HG03103 (cell line): ENCODE results near the gene ZNF831.

Experiments used
- ATAC-seq: cut with Tn5 transposase; IDR thresholded peaks from one replicate; pipeline ENCODE4 v1.9.1; 2021; ENCODE audit warnings: low read depth; ENCODE audit not compliant: unreplicated experiment

ZNF831 gene

GRCh38 chr20:59235226-59235625 is 71.6 kb downstream of the ZNF831 start:
- ATAC-seq: no peak

DNA sequence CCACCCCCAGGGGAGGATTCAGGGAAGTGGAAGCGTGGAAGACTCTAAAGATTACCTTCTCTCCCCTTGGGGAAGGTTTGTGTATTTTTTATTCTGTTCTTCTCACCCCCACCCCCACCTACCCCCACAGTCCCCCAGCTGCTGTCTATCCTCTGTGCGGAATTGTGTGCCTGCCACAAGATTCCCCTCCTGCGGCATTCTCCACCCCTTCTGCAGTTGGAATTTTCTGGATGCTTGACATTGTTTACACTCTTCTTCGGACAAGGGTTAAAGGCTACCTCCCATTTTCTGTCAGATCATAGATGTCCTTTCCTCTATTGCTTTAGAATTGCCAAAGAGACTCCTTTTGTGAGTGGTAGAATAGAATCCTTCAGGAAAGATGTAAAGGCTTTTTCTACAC is 76.4 kb downstream of the ZNF831 start:
- no peak for ATAC-seq

- ATAC-seq: no peak
These were observed 79.3 kb downstream of the ZNF831 start for GRCh38 chr20:59242714-59243626.

GRCh38 chr20:59246691-59247400 is 83.2 kb downstream of the ZNF831 start:
- no peak for ATAC-seq

DNA sequence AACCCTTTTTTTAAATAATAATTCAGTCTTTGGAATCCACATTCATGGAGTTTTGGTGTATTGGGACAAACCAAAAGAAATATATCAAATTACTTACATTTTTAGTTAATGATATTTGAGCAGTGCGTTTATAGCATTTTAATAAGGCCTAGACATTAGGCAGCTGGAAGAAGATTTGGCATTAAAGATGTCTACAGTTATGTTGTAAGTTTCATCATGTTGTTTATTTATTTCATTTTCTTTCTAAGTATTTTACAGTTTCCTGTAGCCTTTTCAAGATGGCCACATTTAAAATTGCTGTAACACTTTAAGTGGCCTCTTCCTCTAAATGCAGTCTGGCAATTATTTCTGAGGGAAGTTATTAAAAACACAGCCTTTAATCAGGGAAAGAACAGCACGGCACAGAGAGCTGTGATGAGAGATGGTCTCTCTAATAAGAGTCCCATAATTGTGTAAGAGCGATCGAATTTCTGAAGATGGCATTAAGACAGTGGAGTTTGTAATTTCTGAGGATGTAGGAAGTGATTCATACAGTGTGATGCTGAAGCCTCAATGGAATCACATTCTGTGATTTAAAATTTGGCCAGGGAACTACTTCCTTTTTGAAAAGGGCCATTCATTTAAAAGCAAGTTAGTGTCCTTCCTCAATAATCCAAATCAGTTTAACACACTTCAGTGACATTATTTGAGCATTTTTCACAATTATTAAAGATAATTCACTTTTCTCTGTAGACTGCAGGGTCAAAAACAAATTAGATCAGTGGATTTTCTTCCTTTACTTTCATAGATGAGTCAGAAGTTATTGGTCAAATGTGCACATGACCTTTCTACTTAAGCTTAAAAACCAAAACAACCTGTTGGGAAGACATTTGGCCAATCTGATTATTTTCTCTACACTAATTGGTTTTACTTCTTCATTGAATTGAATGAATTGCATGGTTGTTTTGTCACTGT is 84.4 kb downstream of the ZNF831 start:
- ATAC-seq: no peak

DNA sequence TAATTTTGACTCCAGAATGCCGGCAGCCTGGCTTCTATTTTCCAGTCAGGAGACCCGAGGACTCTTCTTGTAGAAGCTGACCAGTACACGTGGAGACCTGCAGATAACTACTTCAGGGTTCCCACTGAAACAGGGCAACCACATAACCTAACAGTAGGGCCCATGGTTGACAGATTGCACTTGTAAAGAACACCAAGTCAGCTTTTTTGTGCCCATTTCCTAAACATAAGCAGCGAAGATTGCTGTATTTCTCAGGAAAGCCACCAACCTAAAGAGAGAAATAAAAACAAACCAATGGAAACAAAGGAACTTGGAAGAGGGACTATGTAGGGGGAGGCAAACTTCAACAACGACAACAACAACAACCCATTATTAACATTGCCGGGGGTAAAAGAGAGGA is 86.7 kb downstream of the ZNF831 start:
- no peak for ATAC-seq

- no peak for ATAC-seq
These were observed 89.7 kb downstream of the ZNF831 start for GRCh38 chr20:59253325-59253724.

GRCh38 chr20:59253779-59254319 is 90.2 kb downstream of the ZNF831 start:
- no peak for ATAC-seq

DNA sequence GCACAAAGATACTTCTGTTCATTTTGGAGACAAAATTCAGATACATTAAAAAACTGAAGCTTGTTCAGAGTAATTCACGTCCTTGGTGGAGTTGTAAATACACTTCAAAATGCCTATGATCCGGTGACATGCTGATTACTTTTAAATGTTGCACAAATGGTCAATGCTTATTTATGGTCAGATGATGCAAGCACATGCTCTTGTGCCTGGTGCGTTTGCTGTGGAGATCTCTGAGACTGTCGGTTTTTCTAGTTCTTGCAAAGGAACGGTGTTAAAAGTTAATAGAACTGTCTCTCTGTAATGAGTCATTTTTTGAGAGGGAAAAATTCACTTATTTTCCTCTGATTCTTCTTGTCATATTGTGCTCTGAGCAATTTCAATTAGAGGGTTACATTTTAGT is 91.6 kb downstream of the ZNF831 start:
- ATAC-seq: no peak

- ATAC-seq: no peak
These were observed 94.6 kb downstream of the ZNF831 start for GRCh38 chr20:59258221-59258621.

- ATAC-seq: no peak
These were observed 96.3 kb downstream of the ZNF831 start for GRCh38 chr20:59259946-59260345.

DNA sequence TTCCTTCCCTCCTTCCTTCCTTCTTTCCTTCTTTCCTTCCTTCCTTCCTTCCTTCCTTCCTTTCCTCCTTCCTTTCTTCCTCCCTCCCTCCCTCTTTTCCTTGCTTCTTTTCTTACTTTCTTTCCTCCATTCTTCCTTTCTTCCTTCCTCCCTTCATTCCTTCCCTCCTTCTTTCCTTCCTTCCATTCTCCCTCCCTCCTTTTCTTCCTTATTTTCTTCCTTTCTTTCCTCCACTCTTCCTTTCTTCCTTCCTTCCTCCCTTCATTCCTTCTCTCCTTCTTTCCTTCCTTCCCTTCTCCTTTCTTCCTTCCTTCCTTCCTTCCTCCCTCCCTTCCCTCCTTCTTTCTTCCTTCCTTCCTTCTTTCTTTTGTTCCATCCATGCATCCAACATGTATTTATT is 101.7 kb downstream of the ZNF831 start:
- no peak for ATAC-seq

DNA sequence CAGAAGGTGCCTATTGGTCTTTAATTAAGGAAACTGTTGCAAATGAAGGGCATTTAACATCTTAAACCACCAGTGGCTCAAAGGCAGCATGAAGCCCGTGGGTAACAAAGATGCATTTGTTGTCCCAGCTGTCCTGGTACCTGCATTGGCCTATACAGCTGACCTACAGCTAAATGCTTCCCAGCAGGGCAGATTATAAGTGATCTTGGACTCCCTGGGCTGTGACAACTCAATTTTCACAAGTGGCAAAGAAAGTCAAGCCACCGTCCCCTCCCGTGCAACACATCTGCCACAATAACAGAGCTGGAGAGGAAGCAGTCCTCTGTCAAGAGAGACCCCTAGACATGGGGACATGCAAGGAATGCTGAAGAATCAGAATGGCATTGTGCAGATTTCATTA is 105.2 kb downstream of the ZNF831 start:
- ATAC-seq: no peak

DNA sequence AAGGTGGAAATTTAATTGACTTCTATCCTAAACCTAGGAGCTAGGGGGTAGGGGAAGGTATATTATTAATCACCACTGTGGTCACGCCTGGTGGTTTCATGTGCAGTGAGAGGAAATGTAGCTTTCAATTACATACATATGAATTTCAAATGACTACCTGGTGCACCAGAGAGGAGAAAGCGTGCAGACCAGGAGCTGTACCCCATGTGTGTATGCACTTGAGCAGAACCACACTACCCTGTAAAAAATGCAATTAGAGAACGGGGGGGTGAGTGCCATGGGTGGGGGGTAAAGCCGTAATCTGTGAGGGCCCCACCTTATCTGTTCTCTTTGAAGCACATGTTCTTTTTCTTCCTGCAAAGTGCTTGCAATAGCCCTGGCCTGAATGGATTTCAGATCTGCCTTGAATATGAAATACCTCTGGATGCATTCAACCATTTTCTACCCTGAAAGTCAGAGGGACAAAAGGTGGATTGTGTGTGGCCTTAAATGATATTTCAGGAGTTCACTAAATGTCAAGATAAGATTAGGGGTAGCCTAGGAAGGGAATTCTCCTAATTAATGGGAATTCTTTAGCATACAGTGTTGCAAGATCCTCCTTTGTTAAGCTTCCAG is 105.9 kb downstream of the ZNF831 start:
- no peak for ATAC-seq

DNA sequence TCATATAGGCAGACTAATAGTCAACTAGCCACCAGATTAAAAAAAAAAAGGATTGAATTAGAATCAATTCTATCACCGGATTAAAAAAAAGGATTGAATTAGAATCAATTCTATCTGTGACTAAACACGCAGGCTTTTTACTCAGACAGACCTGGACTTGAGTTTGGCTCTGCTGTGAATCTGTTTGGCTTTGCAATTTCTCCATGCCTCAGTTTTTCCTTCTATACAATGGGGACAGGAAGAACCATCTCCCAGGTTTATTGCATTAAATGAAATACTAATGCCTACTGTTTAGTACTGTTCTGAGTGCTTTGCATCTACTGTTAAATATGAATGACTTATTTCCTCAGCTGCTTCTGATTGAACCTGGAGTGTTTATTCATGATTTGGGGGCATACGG is 106.8 kb downstream of the ZNF831 start:
- no peak for ATAC-seq

DNA sequence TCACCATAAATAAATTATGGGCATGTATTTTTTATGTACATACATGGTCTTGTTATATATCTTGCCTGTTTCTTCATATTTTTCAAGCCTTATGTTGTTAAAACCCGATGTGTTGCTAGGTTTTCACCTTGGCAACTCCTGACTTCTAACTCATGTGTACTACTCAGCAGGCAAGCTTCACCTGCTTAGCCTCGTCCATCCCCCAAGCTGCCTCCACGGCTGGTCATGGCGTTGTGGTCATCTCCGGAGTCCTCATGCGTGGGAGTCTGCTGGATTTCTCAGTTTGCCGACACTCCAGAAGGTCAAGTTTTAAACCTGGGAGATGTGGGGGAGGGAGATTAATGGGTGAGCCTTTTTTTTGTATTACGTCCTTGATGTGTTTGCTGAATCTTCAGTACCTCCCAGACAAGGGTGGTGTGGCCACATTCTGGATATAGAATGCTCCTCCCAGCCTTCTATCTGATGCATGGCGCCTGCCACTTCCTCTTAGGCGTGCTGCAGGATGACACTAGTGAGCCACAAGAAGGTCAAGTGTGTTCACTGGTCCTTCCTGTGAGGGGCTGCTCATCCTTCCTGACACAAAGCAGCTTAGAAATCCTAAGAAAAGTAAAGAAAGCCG is 110.2 kb downstream of the ZNF831 start:
- ATAC-seq: no peak

DNA sequence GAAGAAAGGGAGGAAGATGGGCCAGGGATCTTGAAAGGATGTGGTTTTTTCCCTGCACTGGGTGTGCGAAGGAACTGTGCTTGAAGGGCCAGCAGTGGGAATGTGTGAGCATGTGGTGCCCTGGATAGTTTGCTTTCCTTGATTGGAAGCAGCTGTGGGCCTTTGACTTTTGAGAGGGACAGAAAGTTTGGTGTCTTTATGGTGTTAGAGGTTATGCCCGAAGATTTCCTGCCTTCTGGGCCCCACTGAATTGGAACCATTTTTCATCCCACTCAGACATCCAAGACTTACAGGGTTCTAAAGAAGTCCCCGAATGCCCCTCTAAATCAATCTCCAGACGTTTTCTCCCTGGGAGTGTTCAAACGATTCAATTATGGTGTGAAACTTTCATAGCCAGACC is 113.3 kb downstream of the ZNF831 start:
- no peak for ATAC-seq

- no peak for ATAC-seq
These were observed 120.8 kb downstream of the ZNF831 start for GRCh38 chr20:59284470-59284869.

DNA sequence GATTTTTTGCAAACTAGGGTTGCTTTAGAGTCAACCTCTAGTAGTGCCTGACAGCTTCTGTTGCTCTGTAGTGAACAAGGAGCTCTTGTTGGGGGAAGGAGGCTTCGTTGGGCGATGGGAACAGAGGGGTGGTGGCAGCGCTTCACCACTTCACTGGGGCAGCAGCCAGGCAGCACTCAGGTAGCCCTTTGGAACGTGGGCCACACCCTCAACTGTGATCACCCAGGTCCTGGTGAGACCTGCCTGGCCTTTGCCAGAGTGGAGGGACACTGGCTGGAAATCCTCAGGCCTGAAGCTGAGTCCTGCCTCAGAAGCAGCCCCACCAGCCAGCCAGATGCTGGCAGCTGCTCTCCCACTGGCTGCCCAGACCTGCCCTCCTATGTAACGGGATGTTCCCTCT is 126.4 kb downstream of the ZNF831 start:
- no peak for ATAC-seq
